ENCODE results near the gene CLDN5.
A peak's percentile ranks its signal among the peaks of the same experiment; 100 is the strongest.
"Not testable (repeated sequence)": the region's sequence is repeated elsewhere in the genome, so short reads cannot be mapped to it uniquely, and the experiment has no call there.

The CLDN5 gene

DNA sequence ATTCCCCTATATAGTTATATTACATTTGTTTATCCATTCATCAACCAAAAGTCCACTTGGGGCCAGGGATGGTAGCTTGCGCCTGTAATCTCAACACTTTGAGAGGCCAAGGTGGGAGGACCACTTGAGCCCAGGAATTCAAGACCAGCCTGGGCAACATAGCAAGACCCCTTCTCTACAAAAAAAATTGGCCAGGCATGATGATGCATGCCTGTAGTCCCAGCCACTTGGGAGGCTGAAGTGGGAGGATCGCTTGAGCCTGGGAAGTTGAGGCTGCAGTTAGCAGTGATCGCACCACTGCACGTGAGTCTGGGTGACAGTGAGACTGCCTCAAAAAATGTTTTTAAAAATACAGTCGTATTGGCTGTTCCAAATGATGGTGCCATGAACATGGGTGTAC is 24.2 kb upstream of the CLDN5 start:
- H3K9me3 ChIP-seq (ENCODE audit: control insufficient read depth in 2 of 2, low read length in 2 of 2); H3K27ac ChIP-seq (ENCODE audit: low read depth in 2 of 2, low read length in 2 of 2); H3K36me3 ChIP-seq (ENCODE audit: control insufficient read depth in 2 of 2, insufficient read depth in 2 of 2, low read length in 2 of 2); H3K4me3 ChIP-seq (ENCODE audit: low read length in 2 of 2); H3K4me1 ChIP-seq (ENCODE audit: control insufficient read depth in 2 of 2, insufficient read depth in 2 of 2, low read length in 2 of 2); H3K9ac ChIP-seq (ENCODE audit: low read depth in 1 of 2, low read length in 2 of 2); H3K27me3 ChIP-seq (ENCODE audit: control insufficient read depth in 2 of 2, insufficient read depth in 2 of 2, low read length in 2 of 2): not testable (repeated sequence)

DNA sequence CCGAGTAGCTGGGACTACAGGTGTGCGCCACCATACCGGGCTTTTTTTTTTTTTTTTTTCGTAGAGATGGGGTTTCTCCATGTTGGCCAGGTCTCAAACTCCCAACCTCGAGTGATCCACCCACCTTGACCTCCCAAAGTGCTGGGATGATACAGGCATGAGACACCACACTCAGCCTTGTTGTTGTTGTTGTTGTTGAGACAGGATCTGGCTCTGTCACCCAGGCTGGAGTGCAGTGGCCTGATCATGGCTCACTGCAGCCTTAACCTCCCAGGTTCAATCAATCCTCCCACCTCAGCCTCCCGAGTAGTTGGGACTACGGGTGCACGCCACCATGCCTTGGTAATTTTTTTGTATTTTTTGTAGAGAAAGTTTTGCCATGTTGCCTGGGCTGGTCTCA is 23.4 kb upstream of the CLDN5 start:
- Histone ChIP-seq H3K27me3 (ENCODE audit: control insufficient read depth in 2 of 2, insufficient read depth in 2 of 2, low read length in 2 of 2) (peaks cover 0 to 4% of the 10 kb centered on the region in 2 donors), H3K36me3 (ENCODE audit: control insufficient read depth in 2 of 2, insufficient read depth in 2 of 2, low read length in 2 of 2) (no peaks in the 10 kb centered on the region), H3K4me3 (ENCODE audit: low read length in 2 of 2) (no peak overlapping the region), H3K4me1 (ENCODE audit: control insufficient read depth in 2 of 2, insufficient read depth in 2 of 2, low read length in 2 of 2) (peaks cover 4 to 7% of the 10 kb centered on the region in 2 donors), H3K9me3 (ENCODE audit: control insufficient read depth in 2 of 2, low read length in 2 of 2) (no peaks in the 10 kb centered on the region), H3K27ac (ENCODE audit: low read depth in 2 of 2, low read length in 2 of 2) (no peak overlapping the region), H3K9ac (ENCODE audit: low read depth in 1 of 2, low read length in 2 of 2) (no peak overlapping the region)

GRCh38 chr22:19546680-19547079 is 22.5 kb upstream of the CLDN5 start:
- H3K9ac ChIP-seq (ENCODE audit: low read depth in 1 of 2, low read length in 2 of 2), result no peak overlapping the region
- no peak overlapping the region for H3K4me3 ChIP-seq (ENCODE audit: low read length in 2 of 2)
- peaks cover 4 to 7% of the 10 kb centered on the region in 2 donors for H3K4me1 ChIP-seq (ENCODE audit: control insufficient read depth in 2 of 2, insufficient read depth in 2 of 2, low read length in 2 of 2)
- no peaks in the 10 kb centered on the region for H3K9me3 ChIP-seq (ENCODE audit: control insufficient read depth in 2 of 2, low read length in 2 of 2)
- no peaks in the 10 kb centered on the region for H3K36me3 ChIP-seq (ENCODE audit: control insufficient read depth in 2 of 2, insufficient read depth in 2 of 2, low read length in 2 of 2)
- H3K27ac ChIP-seq (ENCODE audit: low read depth in 2 of 2, low read length in 2 of 2), result no peak overlapping the region
- peaks cover 0 to 4% of the 10 kb centered on the region in 2 donors for H3K27me3 ChIP-seq (ENCODE audit: control insufficient read depth in 2 of 2, insufficient read depth in 2 of 2, low read length in 2 of 2)

DNA sequence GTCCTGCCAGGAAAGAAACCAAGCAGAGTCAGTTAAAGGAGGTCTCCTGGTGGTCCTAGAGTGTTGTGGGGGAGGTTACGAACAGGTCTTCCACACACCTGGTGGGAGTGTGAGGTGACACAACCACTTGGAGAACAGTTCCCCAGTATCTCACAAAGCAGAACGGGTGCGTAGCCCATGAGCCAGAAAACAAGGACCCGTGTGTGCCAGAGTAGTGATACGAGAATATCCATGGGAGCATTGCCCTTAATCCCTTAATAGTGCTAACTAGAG is 21.7 kb upstream of the CLDN5 start:
- H3K9me3 ChIP-seq (ENCODE audit: control insufficient read depth in 2 of 2, low read length in 2 of 2), result no peaks in the 10 kb centered on the region
- peaks cover 0 to 4% of the 10 kb centered on the region in 2 donors for H3K27me3 ChIP-seq (ENCODE audit: control insufficient read depth in 2 of 2, insufficient read depth in 2 of 2, low read length in 2 of 2)
- H3K36me3 ChIP-seq (ENCODE audit: control insufficient read depth in 2 of 2, insufficient read depth in 2 of 2, low read length in 2 of 2), result no peaks in the 10 kb centered on the region

GRCh38 chr22:19543970-19544708 is 19.9 kb upstream of the CLDN5 start:
- H3K9ac ChIP-seq (ENCODE audit: low read depth in 1 of 2, low read length in 2 of 2), result no peak overlapping the region
- H3K27ac ChIP-seq (ENCODE audit: low read depth in 2 of 2, low read length in 2 of 2), result peak overlapping the region; percentile 15 to 56
- H3K27me3 ChIP-seq (ENCODE audit: control insufficient read depth in 2 of 2, insufficient read depth in 2 of 2, low read length in 2 of 2), result peaks cover 0 to 4% of the 10 kb centered on the region in 2 donors
- H3K36me3 ChIP-seq (ENCODE audit: control insufficient read depth in 2 of 2, insufficient read depth in 2 of 2, low read length in 2 of 2), result no peaks in the 10 kb centered on the region
- peaks cover 4 to 7% of the 10 kb centered on the region in 2 donors for H3K4me1 ChIP-seq (ENCODE audit: control insufficient read depth in 2 of 2, insufficient read depth in 2 of 2, low read length in 2 of 2)
- no peaks in the 10 kb centered on the region for H3K9me3 ChIP-seq (ENCODE audit: control insufficient read depth in 2 of 2, low read length in 2 of 2)
- H3K4me3 ChIP-seq (ENCODE audit: low read length in 2 of 2), result no peak overlapping the region

More for the DNA sequence above, 21.7 kb upstream of the CLDN5 start:
- Histone ChIP-seq H3K27ac (ENCODE audit: low read depth in 2 of 2, low read length in 2 of 2) (no peak overlapping the region), H3K4me1 (ENCODE audit: control insufficient read depth in 2 of 2, insufficient read depth in 2 of 2, low read length in 2 of 2) (peaks cover 4 to 7% of the 10 kb centered on the region in 2 donors), H3K9ac (ENCODE audit: low read depth in 1 of 2, low read length in 2 of 2) (no peak overlapping the region), H3K4me3 (ENCODE audit: low read length in 2 of 2) (no peak overlapping the region)

- no peak overlapping the region for H3K4me3 ChIP-seq (ENCODE audit: low read length in 2 of 2)
- no peaks in the 10 kb centered on the region for H3K36me3 ChIP-seq (ENCODE audit: control insufficient read depth in 2 of 2, insufficient read depth in 2 of 2, low read length in 2 of 2)
- no peaks in the 10 kb centered on the region for H3K9me3 ChIP-seq (ENCODE audit: control insufficient read depth in 2 of 2, low read length in 2 of 2)
- peaks cover 0 to 4% of the 10 kb centered on the region in 2 donors for H3K27me3 ChIP-seq (ENCODE audit: control insufficient read depth in 2 of 2, insufficient read depth in 2 of 2, low read length in 2 of 2)
- peaks cover 4 to 7% of the 10 kb centered on the region in 2 donors for H3K4me1 ChIP-seq (ENCODE audit: control insufficient read depth in 2 of 2, insufficient read depth in 2 of 2, low read length in 2 of 2)
- no peak overlapping the region for H3K9ac ChIP-seq (ENCODE audit: low read depth in 1 of 2, low read length in 2 of 2)
- no peak overlapping the region for H3K27ac ChIP-seq (ENCODE audit: low read depth in 2 of 2, low read length in 2 of 2)
Observed at GRCh38 chr22:19540394-19540793, 16.2 kb upstream of the CLDN5 start.

DNA sequence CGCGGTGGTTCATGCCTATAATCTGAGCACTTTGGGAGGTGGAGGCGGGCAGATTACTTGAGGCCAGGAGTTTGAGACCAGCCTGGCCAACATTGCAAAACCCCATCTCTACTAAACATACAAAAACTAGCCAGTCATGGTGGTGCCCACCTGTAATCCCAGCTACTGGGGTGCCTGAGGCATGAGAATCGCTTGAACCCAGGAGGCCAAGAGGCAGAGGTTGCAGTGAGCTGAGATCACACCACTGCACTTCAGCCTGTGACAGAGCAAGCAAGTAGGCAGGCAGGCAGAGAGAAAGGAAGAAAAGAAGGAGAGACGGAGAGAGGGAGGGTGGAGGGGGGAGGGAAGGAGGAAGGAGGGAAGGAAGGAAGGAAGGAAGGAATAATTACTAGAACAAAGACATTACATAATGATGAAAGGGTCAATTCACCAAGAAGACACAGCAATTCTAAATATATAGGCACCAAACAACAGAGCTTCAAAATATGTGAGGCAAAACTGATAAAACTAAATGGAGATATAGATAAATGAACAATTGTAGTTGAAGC is 13.8 kb upstream of the CLDN5 start:
- H3K9ac ChIP-seq (ENCODE audit: low read depth in 1 of 2, low read length in 2 of 2), result no peak overlapping the region
- no peaks in the 10 kb centered on the region for H3K36me3 ChIP-seq (ENCODE audit: control insufficient read depth in 2 of 2, insufficient read depth in 2 of 2, low read length in 2 of 2)
- H3K27me3 ChIP-seq (ENCODE audit: control insufficient read depth in 2 of 2, insufficient read depth in 2 of 2, low read length in 2 of 2), result no peaks in the 10 kb centered on the region
- no peaks in the 10 kb centered on the region for H3K9me3 ChIP-seq (ENCODE audit: control insufficient read depth in 2 of 2, low read length in 2 of 2)
- H3K27ac ChIP-seq (ENCODE audit: low read depth in 2 of 2, low read length in 2 of 2), result no peak overlapping the region
- H3K4me1 ChIP-seq (ENCODE audit: control insufficient read depth in 2 of 2, insufficient read depth in 2 of 2, low read length in 2 of 2), result no peaks in the 10 kb centered on the region
- H3K4me3 ChIP-seq (ENCODE audit: low read length in 2 of 2), result no peak overlapping the region

DNA sequence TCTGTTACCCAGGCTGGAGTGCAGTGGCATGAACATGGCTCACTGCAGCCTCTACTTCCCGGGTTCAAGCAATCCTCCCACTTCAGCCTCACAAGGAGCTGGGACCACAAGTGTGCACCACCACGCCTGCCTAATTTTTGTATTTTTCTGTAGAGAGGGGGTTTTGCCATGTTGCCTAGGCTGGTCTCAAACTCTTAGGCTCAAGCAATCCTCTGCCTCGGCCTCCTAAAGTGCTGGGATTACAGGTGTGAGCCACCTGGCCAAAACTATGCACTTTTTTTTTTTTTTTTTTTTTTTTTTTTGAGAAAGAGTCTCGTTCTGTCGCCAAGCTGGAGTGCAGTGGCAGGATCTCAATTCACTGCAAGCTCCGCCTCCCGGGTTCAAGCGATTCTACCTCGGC is 12.4 kb upstream of the CLDN5 start:
- Histone ChIP-seq H3K9me3 (ENCODE audit: control insufficient read depth in 2 of 2, low read length in 2 of 2) (no peaks in the 10 kb centered on the region), H3K9ac (ENCODE audit: low read depth in 1 of 2, low read length in 2 of 2) (no peak overlapping the region), H3K27me3 (ENCODE audit: control insufficient read depth in 2 of 2, insufficient read depth in 2 of 2, low read length in 2 of 2) (no peaks in the 10 kb centered on the region), H3K4me1 (ENCODE audit: control insufficient read depth in 2 of 2, insufficient read depth in 2 of 2, low read length in 2 of 2) (no peaks in the 10 kb centered on the region), H3K4me3 (ENCODE audit: low read length in 2 of 2) (no peak overlapping the region), H3K36me3 (ENCODE audit: control insufficient read depth in 2 of 2, insufficient read depth in 2 of 2, low read length in 2 of 2) (no peaks in the 10 kb centered on the region), H3K27ac (ENCODE audit: low read depth in 2 of 2, low read length in 2 of 2) (no peak overlapping the region)

GRCh38 chr22:19535001-19535400 is 10.8 kb upstream of the CLDN5 start:
- Histone ChIP-seq H3K36me3 (ENCODE audit: control insufficient read depth in 2 of 2, insufficient read depth in 2 of 2, low read length in 2 of 2) (no peaks in the 10 kb centered on the region), H3K27me3 (ENCODE audit: control insufficient read depth in 2 of 2, insufficient read depth in 2 of 2, low read length in 2 of 2) (no peaks in the 10 kb centered on the region), H3K9ac (ENCODE audit: low read depth in 1 of 2, low read length in 2 of 2) (no peak overlapping the region), H3K27ac (ENCODE audit: low read depth in 2 of 2, low read length in 2 of 2) (no peak overlapping the region), H3K4me3 (ENCODE audit: low read length in 2 of 2) (no peak overlapping the region), H3K4me1 (ENCODE audit: control insufficient read depth in 2 of 2, insufficient read depth in 2 of 2, low read length in 2 of 2) (no peaks in the 10 kb centered on the region), H3K9me3 (ENCODE audit: control insufficient read depth in 2 of 2, low read length in 2 of 2) (no peaks in the 10 kb centered on the region)

DNA sequence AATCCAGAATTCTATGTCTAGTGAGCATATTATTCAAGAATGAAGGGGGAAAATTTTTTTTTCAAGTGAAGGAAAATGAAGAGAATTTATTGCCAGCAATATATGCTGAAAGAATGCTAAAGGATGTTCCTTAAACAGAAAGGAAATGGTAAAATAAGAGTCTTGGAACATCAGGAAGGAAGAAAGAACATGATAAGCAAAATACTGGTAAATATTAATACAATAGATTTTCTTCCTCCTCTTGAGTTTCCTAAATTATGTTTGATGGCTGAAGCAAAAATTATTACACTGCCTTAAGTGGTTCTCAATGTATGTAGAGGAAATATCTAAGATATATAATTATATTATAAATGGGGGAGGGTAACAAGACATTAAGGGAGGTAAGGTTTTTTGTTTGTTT is 9.6 kb upstream of the CLDN5 start:
- Histone ChIP-seq H3K27me3 (ENCODE audit: control insufficient read depth in 2 of 2, insufficient read depth in 2 of 2, low read length in 2 of 2) (no peaks in the 10 kb centered on the region), H3K27ac (ENCODE audit: low read depth in 2 of 2, low read length in 2 of 2) (no peak overlapping the region), H3K36me3 (ENCODE audit: control insufficient read depth in 2 of 2, insufficient read depth in 2 of 2, low read length in 2 of 2) (no peaks in the 10 kb centered on the region), H3K9me3 (ENCODE audit: control insufficient read depth in 2 of 2, low read length in 2 of 2) (no peaks in the 10 kb centered on the region), H3K9ac (ENCODE audit: low read depth in 1 of 2, low read length in 2 of 2) (no peak overlapping the region), H3K4me3 (ENCODE audit: low read length in 2 of 2) (no peak overlapping the region), H3K4me1 (ENCODE audit: control insufficient read depth in 2 of 2, insufficient read depth in 2 of 2, low read length in 2 of 2) (no peaks in the 10 kb centered on the region)
